H1 (cell line): ENCODE results near the gene NADSYN1. TPM values are rescaled to one million over a fixed set of nuclear protein-coding genes. Genes with fewer than 3 reads are reported as not detected.

Experiments
- CHD2 ChIP-seq: IDR thresholded peaks from 2 replicates; pipeline ENCODE4 v1.6.1; 2012; ENCODE audit warnings: low read length, improper control_type of control experiment
- PHF8 ChIP-seq: fragments of 200-600 bp; sonication (generic); conservative IDR thresholded peaks from 2 replicates; pipeline ENCODE4 v1.7.1; 2012; ENCODE audit warnings: low read depth, mild to moderate bottlenecking, inconsistent platforms, low read length, moderate library complexity
- polyA plus RNA-seq, 7 experiments: library from polyadenylated mRNA; depleted of rRNA in 3 of 7; stranded (reverse) in 5 of 7; unstranded in 2 of 7; fragments of >200 nt in 5 of 7; fragments of 200-250 nt in 2 of 7; gene quantifications; 1 replicate in 5 of 7; 2 replicates in 1 of 7; 4 replicates in 1 of 7; pipeline versions ENCODE4 v1.2.1 to v1.2.3, GENCODE V29; 2011 to 2013; ENCODE audit warnings: missing spikeins in 2 of 7, mixed read lengths in 2 of 7
- total RNA-seq: library from RNA; stranded (reverse); fragmentation: NEBNext Ultra II Directional; extraction: Animal tissue kit (Norgen Biotek cat#: 25700); gene quantifications from 2 replicates; pipeline ENCODE4 v1.2.1, GENCODE V29; 2021
- TF ChIP-seq, protein P1 (sequence below), 3 experiments: IDR thresholded peaks; 1 replicate in 2 of 3; 2 replicates in 1 of 3; pipeline versions ENCODE4 v1.5.1 to v1.6.1; 2011; ENCODE audit warnings: low read length in 3 of 3, mild to moderate bottlenecking in 3 of 3, inconsistent platforms in 2 of 3, low read depth in 1 of 3, moderate library complexity in 1 of 3; ENCODE audit not compliant: insufficient read depth in 1 of 3; ENCODE audit errors: control extremely low read depth in 1 of 3
- TF ChIP-seq, protein P2 (sequence below): IDR thresholded peaks from 2 replicates; pipeline ENCODE4 v1.6.1; 2011; ENCODE audit warnings: low read length, improper control_type of control experiment

Gene NADSYN1
- total and polyA plus RNA-seq, 2 of the 8 experiments (the other 6 are each of a cell fraction or from before 2014, with no cell fraction given): 38.3 to 38.6 TPM

- TF ChIP-seq, protein P1, sequence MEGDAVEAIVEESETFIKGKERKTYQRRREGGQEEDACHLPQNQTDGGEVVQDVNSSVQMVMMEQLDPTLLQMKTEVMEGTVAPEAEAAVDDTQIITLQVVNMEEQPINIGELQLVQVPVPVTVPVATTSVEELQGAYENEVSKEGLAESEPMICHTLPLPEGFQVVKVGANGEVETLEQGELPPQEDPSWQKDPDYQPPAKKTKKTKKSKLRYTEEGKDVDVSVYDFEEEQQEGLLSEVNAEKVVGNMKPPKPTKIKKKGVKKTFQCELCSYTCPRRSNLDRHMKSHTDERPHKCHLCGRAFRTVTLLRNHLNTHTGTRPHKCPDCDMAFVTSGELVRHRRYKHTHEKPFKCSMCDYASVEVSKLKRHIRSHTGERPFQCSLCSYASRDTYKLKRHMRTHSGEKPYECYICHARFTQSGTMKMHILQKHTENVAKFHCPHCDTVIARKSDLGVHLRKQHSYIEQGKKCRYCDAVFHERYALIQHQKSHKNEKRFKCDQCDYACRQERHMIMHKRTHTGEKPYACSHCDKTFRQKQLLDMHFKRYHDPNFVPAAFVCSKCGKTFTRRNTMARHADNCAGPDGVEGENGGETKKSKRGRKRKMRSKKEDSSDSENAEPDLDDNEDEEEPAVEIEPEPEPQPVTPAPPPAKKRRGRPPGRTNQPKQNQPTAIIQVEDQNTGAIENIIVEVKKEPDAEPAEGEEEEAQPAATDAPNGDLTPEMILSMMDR (IDR thresholded peaks at IDR 0.05; ENCODE audit: control extremely low read depth in 1 of 3, insufficient read depth in 1 of 3, low read depth in 1 of 3, low read length in 3 of 3): no peak
- TF ChIP-seq CHD2 (no peak), PHF8 (no peak)
- TF ChIP-seq, protein P2, sequence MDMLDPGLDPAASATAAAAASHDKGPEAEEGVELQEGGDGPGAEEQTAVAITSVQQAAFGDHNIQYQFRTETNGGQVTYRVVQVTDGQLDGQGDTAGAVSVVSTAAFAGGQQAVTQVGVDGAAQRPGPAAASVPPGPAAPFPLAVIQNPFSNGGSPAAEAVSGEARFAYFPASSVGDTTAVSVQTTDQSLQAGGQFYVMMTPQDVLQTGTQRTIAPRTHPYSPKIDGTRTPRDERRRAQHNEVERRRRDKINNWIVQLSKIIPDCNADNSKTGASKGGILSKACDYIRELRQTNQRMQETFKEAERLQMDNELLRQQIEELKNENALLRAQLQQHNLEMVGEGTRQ: no peak
- TF ChIP-seq, all 59 proteins: peak for 0
These were observed 90.1 kb downstream of the NADSYN1 start (continued) for GRCh38 chr11:71542879-71543777.
